Right lobe of liver (tissue), 4 donors: Measurements from ENCODE around the gene TMEM134.

Experiments used
- POLR2A ChIP-seq: fragments of 450-650 bp; IDR thresholded peaks from one replicate; pipeline ENCODE4 v1.6.1; 2017; ENCODE audit warnings: antibody characterized with exemption, mild to moderate bottlenecking
- TF ChIP-seq, protein P1 (sequence below), 4 donors: fragments of 200-600 bp in 3 of 4; fragments of 450-650 bp in 1 of 4; IDR thresholded peaks; one replicate each; pipeline versions ENCODE4 v1.5.1 to v1.8.0; 2016 to 2022; ENCODE audit warnings: antibody characterized with exemption in 4 of 4, mild to moderate bottlenecking in 2 of 4
- donor health status: DM: no; HTN: no; CAD: no.
- donor health status: DM: no; HTN: no; CAD: no.
- donor health status: DM: no; HTN: yes; CAD: no.

DNA sequence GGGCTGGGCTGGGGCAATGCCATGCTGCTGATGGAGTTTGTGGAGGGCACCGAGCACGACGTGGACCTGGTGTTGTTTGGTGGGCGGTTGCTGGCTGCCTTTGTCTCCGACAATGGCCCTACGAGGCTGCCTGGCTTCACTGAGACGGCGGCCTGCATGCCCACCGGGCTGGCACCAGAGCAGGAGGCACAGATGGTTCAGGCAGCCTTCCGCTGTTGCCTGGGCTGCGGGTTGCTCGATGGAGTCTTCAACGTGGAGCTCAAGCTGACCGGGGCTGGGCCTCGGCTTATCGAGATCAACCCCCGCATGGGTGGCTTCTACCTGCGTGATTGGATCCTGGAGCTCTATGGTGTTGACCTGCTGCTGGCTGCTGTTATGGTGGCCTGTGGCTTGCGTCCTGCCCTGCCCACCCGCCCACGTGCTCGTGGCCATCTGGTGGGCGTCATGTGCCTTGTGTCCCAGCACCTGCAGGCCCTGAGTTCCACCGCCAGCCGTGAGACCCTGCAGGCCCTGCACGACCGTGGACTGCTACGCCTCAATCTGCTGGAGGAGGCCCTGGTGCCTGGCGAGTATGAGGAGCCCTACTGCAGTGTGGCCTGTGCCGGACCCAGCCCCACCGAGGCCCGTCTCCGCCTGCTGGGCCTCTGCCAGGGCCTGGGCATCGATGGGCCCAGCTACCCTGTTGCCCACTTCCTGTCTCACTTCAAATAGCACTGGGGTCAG is 45.0 kb downstream of the TMEM134 start:
- TF ChIP-seq, protein P1, sequence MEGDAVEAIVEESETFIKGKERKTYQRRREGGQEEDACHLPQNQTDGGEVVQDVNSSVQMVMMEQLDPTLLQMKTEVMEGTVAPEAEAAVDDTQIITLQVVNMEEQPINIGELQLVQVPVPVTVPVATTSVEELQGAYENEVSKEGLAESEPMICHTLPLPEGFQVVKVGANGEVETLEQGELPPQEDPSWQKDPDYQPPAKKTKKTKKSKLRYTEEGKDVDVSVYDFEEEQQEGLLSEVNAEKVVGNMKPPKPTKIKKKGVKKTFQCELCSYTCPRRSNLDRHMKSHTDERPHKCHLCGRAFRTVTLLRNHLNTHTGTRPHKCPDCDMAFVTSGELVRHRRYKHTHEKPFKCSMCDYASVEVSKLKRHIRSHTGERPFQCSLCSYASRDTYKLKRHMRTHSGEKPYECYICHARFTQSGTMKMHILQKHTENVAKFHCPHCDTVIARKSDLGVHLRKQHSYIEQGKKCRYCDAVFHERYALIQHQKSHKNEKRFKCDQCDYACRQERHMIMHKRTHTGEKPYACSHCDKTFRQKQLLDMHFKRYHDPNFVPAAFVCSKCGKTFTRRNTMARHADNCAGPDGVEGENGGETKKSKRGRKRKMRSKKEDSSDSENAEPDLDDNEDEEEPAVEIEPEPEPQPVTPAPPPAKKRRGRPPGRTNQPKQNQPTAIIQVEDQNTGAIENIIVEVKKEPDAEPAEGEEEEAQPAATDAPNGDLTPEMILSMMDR (IDR thresholded peaks at IDR 0.05), result no peak
- TF ChIP-seq POLR2A, result no peak
